ENCODE results near the gene C5orf58. TPM values are rescaled to one million over a fixed set of nuclear protein-coding genes. Genes with fewer than 3 reads are reported as not detected.

C5orf58 gene
- total RNA-seq, 1 donor from 2014 or later: not detected

DNA sequence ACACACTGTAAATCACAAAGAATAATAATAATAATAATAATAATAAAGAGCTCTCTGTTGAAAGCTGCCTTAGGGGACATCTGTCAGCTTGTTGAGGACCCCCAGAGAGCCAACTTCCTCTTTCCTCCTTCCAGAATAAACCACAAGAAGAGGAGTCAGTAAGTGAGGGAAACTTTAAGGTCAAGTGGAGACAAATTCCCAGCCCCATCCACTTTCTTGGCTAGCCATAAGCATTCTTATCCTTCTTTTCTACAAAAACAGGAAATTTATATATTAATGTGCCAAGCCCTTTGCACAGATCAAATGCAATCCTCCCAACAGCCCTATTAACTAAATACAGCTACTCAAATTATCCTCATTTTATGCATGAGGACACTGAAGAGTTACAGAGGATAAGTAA, 9.4 kb upstream of the C5orf58 start:
- H3K9me3 Mint-ChIP-seq: no peaks in the 10 kb centered on the region
- Histone ChIP-seq H3K4me3 (no peak overlapping the region), H3K27me3 (peaks cover 22% of the 10 kb centered on the region), H3F3A (ENCODE audit: low read depth) (peaks cover 37% of the 10 kb centered on the region), H3K79me2 (ENCODE audit: low read depth) (no peaks in the 10 kb centered on the region), H2AFZ (replicated peaks) (no peak overlapping the region), H3K4me1 (peaks cover 75% of the 10 kb centered on the region), H3K36me3 (no peaks in the 10 kb centered on the region), H3K4me2 (no peak overlapping the region), H4K20me1 (ENCODE audit: low read depth) (no peaks in the 10 kb centered on the region), H3K27ac (no peak overlapping the region), H3K9me3 (ENCODE audit: low read depth) (no peaks in the 10 kb centered on the region), H3K9ac (no peak overlapping the region)
- H3K4me3 Mint-ChIP-seq: no peak overlapping the region
- TF ChIP-seq, protein P1, sequence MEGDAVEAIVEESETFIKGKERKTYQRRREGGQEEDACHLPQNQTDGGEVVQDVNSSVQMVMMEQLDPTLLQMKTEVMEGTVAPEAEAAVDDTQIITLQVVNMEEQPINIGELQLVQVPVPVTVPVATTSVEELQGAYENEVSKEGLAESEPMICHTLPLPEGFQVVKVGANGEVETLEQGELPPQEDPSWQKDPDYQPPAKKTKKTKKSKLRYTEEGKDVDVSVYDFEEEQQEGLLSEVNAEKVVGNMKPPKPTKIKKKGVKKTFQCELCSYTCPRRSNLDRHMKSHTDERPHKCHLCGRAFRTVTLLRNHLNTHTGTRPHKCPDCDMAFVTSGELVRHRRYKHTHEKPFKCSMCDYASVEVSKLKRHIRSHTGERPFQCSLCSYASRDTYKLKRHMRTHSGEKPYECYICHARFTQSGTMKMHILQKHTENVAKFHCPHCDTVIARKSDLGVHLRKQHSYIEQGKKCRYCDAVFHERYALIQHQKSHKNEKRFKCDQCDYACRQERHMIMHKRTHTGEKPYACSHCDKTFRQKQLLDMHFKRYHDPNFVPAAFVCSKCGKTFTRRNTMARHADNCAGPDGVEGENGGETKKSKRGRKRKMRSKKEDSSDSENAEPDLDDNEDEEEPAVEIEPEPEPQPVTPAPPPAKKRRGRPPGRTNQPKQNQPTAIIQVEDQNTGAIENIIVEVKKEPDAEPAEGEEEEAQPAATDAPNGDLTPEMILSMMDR (IDR thresholded peaks at IDR 0.05): no peak
- TF ChIP-seq EZH2phosphoT487 (IDR thresholded peaks at IDR 0.05): no peak
- TF ChIP-seq EZH2 (IDR thresholded peaks at IDR 0.05): no peak
- peaks cover 5% of the 10 kb centered on the region for H3K27me3 Mint-ChIP-seq (ENCODE audit: insufficient read depth, low read depth)
- H3K36me3 Mint-ChIP-seq: no peaks in the 10 kb centered on the region
- no peak for DNase-seq (ENCODE audit: low spot score)
- H3K27ac Mint-ChIP-seq: no peak overlapping the region
- peaks cover 50% of the 10 kb centered on the region for H3K4me1 Mint-ChIP-seq

DNA sequence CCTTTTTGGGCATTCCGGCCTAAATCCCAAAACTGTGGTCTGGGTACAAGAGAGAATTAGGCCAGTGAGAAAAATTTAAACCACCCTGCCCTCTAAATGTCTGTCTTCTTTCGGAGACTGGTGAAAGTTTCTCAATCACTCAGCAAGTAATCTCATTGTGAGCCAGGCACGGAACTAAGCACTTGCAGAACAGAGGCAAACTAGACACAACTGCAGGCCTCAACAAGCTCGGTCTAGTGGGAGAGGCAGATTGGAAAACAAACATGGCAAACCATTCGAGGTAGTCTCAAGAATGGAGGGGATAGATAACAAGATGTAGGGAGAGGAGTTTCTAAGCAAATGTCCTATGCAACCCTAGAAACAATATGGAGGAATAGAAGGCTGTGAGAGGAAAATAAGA, 8.9 kb upstream of the C5orf58 start:
- peaks cover 55% of the 10 kb centered on the region for H3K4me1 Mint-ChIP-seq
- no peak overlapping the region for H3K4me3 Mint-ChIP-seq
- Histone ChIP-seq H2AFZ (replicated peaks) (peak overlapping the region; percentile 2), H3K4me2 (no peak overlapping the region), H4K20me1 (ENCODE audit: low read depth) (no peaks in the 10 kb centered on the region), H3K4me3 (no peak overlapping the region), H3K27me3 (peaks cover 16% of the 10 kb centered on the region), H3K27ac (no peak overlapping the region), H3K79me2 (ENCODE audit: low read depth) (no peaks in the 10 kb centered on the region), H3K4me1 (peaks cover 75% of the 10 kb centered on the region), H3K9me3 (ENCODE audit: low read depth) (no peaks in the 10 kb centered on the region), H3K36me3 (no peaks in the 10 kb centered on the region), H3F3A (ENCODE audit: low read depth) (peaks cover 37% of the 10 kb centered on the region), H3K9ac (no peak overlapping the region)
- no peaks in the 10 kb centered on the region for H3K9me3 Mint-ChIP-seq
- DNase-seq (ENCODE audit: low spot score): no peak
- H3K36me3 Mint-ChIP-seq: no peaks in the 10 kb centered on the region
- H3K27ac Mint-ChIP-seq: no peak overlapping the region
- TF ChIP-seq EZH2 (IDR thresholded peaks at IDR 0.05) (no peak), EZH2phosphoT487 (IDR thresholded peaks at IDR 0.05) (no peak)
- TF ChIP-seq, protein P1 (IDR thresholded peaks at IDR 0.05): no peak
- peaks cover 7% of the 10 kb centered on the region for H3K27me3 Mint-ChIP-seq (ENCODE audit: insufficient read depth, low read depth)

DNA sequence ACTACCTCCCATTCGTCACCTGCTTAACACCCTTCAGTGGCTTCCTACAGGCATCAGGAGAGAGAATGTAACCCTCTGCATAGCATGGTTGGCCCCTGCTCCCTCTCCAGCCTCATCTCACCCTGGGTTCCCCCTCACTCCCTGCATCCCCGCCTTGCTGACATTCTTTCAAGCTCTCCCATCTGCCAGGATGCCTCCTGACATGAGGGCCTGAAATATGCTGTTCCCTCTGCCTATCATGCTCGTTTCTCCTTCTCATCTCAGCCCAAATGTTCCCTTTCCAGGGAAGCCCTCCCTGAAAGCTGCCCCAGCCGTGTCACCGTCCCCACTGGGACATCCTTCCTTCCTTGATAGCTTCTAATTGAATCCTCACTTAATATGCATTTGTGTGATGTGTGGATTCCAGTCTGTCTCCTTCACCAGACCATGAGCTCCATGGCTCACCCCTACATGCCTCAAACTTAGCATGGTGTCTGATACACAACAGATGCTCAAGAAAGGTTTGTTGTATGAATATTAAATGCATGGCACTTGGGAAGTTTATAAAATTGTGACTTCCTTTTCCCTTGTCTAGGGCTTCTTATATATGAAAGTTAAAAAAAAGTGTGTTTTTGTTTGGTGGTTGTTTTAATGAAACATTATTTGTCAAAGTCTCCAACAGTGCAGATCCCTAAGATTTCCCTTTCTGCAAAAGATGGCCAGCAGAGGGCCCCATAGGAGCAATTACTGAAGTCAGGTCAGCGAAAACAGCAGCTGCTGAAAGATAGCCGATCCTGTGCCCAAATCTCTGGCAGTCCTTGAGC, 7.3 kb upstream of the C5orf58 start:
- peaks cover 34% of the 10 kb centered on the region for H3F3A ChIP-seq (ENCODE audit: low read depth)
- no peaks in the 10 kb centered on the region for H3K36me3 Mint-ChIP-seq
- no peak overlapping the region for H3K4me3 Mint-ChIP-seq

More for the DNA sequence above, 7.3 kb upstream of the C5orf58 start:
- Mint-ChIP-seq H3K9me3 (no peaks in the 10 kb centered on the region), H3K27me3 (ENCODE audit: insufficient read depth, low read depth) (peaks cover 3% of the 10 kb centered on the region), H3K4me1 (peaks cover 51% of the 10 kb centered on the region), H3K27ac (peak overlapping the region; percentile 61)
- peak; percentile 88 for DNase-seq (ENCODE audit: low spot score)
- no peak for TF ChIP-seq EZH2 (IDR thresholded peaks at IDR 0.05)
- TF ChIP-seq, protein P1 (IDR thresholded peaks at IDR 0.05): peak; percentile 88
- TF ChIP-seq EZH2phosphoT487 (IDR thresholded peaks at IDR 0.05): no peak
- peaks cover 69% of the 10 kb centered on the region for H3K4me1 ChIP-seq
- H3K27me3 ChIP-seq: peaks cover 1% of the 10 kb centered on the region
- no peak overlapping the region for H3K4me2 ChIP-seq
- H3K9ac ChIP-seq: no peak overlapping the region
- no peak overlapping the region for H3K4me3 ChIP-seq
- no peaks in the 10 kb centered on the region for H3K36me3 ChIP-seq
- no peaks in the 10 kb centered on the region for H3K79me2 ChIP-seq (ENCODE audit: low read depth)
- H4K20me1 ChIP-seq (ENCODE audit: low read depth): no peaks in the 10 kb centered on the region
- no peaks in the 10 kb centered on the region for H3K9me3 ChIP-seq (ENCODE audit: low read depth)
- H2AFZ ChIP-seq (replicated peaks): peak overlapping the region; percentile 88
- H3K27ac ChIP-seq: no peak overlapping the region

Measured in neural progenitor cell (in vitro differentiated cells).